Osteoblast (primary cell): ENCODE results near the gene NUF2. TPM values are rescaled to one million over a fixed set of nuclear protein-coding genes. Genes with fewer than 3 reads are reported as not detected.
"Not testable (repeated sequence)": the region's sequence is repeated elsewhere in the genome, so short reads cannot be mapped to it uniquely, and the experiment has no call there.

ENCODE experiments used
- DNase-seq: peaks from one replicate; pipeline ENCODE4 v3.0.0; 2011; ENCODE audit warnings: low spot score, mixed read lengths; ENCODE audit not compliant: insufficient read length; ENCODE audit errors: missing footprints
- H2AFZ ChIP-seq: 2 replicates; pipeline ENCODE4 v1.6.0; 2011; ENCODE audit warnings: mild to moderate bottlenecking, low read length
- H3K27ac ChIP-seq: 2 replicates; pipeline ENCODE4 v1.5.1; 2011; ENCODE audit warnings: mild to moderate bottlenecking, low read depth, low read length, moderate library complexity
- H3K27me3 ChIP-seq: 2 replicates; pipeline ENCODE4 v1.6.0; 2012; ENCODE audit warnings: mild to moderate bottlenecking, control low read depth, inconsistent platforms, low read length, moderate library complexity; ENCODE audit not compliant: insufficient read depth
- H3K36me3 ChIP-seq: 2 replicates; pipeline ENCODE4 v1.5.1; 2011; ENCODE audit warnings: mild to moderate bottlenecking, low read length, control low read depth, moderate library complexity; ENCODE audit not compliant: insufficient read depth
- H3K4me1 ChIP-seq: 2 replicates; pipeline ENCODE4 v1.5.1; 2011; ENCODE audit warnings: mild to moderate bottlenecking, low read length, control low read depth, moderate library complexity; ENCODE audit not compliant: insufficient read depth
- H3K4me2 ChIP-seq: 2 replicates; pipeline ENCODE4 v1.6.0; 2011; ENCODE audit warnings: mild to moderate bottlenecking, low read length; ENCODE audit not compliant: insufficient read depth
- H3K4me3 ChIP-seq: fragments of 200-600 bp; sonication (generic); 3 replicates; pipeline ENCODE4 v1.5.1; 2012; ENCODE audit warnings: mild to moderate bottlenecking, low read length, inconsistent platforms; ENCODE audit not compliant: insufficient read depth
- H3K79me2 ChIP-seq: 2 replicates; pipeline ENCODE4 v1.6.0; 2012; ENCODE audit warnings: mild to moderate bottlenecking, low read length, control low read depth, inconsistent platforms; ENCODE audit not compliant: insufficient read depth
- H3K9me3 ChIP-seq: 2 replicates; pipeline ENCODE4 v1.5.1; 2011; ENCODE audit warnings: low read depth, low read length, control low read depth
- H4K20me1 ChIP-seq: 2 replicates; pipeline ENCODE4 v1.6.0; 2012; ENCODE audit warnings: mild to moderate bottlenecking, low read length, control low read depth; ENCODE audit not compliant: insufficient read depth
- total RNA-seq: library from RNA; depleted of rRNA; stranded (reverse); fragments of >200 nt; gene quantifications from 2 replicates; pipeline ENCODE4 v1.2.3, GENCODE V29; 2012
- TF ChIP-seq, protein P1 (sequence below): IDR thresholded peaks from 2 replicates; pipeline ENCODE4 v1.5.1; 2011; ENCODE audit warnings: mild to moderate bottlenecking, low read depth, low read length, moderate library complexity; ENCODE audit errors: extremely low read depth

Gene NUF2
- total RNA-seq, 1 donor = 1.8 TPM

DNA sequence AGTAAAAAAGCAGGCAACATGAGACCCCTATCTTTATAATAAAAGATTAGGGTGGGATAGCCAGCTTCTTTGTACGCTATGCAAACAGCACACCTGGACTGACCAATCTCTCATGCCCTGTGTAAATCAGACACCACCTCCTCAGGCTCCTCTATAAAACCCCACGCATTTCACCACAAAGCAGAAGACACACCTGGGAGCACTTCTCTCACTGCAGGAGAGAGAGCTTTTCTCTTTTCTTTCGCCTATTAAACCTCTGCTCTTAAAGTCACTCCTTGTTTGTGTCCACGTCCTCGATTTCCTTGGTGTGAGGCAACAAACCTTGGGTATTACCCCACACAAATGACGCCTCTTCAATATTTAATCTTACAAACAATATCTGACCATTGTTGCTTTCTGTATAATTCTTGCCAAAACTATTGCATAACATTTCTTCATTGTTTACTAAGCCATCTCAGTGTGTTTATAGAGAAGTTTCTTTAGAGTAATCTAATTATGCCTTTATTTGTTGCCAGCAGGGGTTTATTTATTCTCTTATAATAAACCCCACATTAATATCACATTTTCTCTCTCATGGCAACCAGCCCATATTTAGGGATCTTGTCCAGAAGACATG, 31.6 kb upstream of the NUF2 start:
- DNase-seq = no peak
- no peaks in the 10 kb centered on the region for H3K9me3 ChIP-seq

DNA sequence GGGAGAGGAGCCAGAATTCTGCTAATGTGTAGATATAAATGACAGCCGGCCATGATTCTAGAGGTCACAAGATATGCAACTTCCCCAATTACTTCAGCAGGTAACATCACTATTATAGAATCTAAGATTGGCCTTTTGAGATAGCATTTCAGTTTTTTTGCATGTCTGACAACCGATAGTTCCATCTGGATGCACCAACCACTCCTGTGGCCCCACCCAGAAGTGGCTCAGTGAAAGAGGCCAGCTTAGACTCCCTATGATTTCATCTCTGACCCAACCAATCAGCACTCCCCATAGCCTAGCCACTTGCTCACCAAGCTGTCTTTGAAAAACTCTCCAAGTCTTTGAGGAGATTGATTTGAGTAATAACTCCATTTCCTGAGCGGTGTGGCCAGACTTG, 30.3 kb upstream of the NUF2 start:
- Histone ChIP-seq H3K27me3 (no peaks in the 10 kb centered on the region), H3K36me3 (no peaks in the 10 kb centered on the region), H3K79me2 (no peaks in the 10 kb centered on the region), H2AFZ (no peak overlapping the region), H3K4me3 (no peak overlapping the region), H4K20me1 (no peaks in the 10 kb centered on the region), H3K9me3 (no peaks in the 10 kb centered on the region), H3K4me1 (no peaks in the 10 kb centered on the region), H3K27ac (no peak overlapping the region), H3K4me2 (no peak overlapping the region)
- TF ChIP-seq, protein P1, sequence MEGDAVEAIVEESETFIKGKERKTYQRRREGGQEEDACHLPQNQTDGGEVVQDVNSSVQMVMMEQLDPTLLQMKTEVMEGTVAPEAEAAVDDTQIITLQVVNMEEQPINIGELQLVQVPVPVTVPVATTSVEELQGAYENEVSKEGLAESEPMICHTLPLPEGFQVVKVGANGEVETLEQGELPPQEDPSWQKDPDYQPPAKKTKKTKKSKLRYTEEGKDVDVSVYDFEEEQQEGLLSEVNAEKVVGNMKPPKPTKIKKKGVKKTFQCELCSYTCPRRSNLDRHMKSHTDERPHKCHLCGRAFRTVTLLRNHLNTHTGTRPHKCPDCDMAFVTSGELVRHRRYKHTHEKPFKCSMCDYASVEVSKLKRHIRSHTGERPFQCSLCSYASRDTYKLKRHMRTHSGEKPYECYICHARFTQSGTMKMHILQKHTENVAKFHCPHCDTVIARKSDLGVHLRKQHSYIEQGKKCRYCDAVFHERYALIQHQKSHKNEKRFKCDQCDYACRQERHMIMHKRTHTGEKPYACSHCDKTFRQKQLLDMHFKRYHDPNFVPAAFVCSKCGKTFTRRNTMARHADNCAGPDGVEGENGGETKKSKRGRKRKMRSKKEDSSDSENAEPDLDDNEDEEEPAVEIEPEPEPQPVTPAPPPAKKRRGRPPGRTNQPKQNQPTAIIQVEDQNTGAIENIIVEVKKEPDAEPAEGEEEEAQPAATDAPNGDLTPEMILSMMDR = no peak
- DNase-seq = no peak

More for the DNA sequence above, 31.6 kb upstream of the NUF2 start:
- Histone ChIP-seq H2AFZ (no peak overlapping the region), H3K27me3 (no peaks in the 10 kb centered on the region), H3K27ac (no peak overlapping the region), H3K4me3 (no peak overlapping the region), H3K4me1 (no peaks in the 10 kb centered on the region), H4K20me1 (no peaks in the 10 kb centered on the region), H3K36me3 (no peaks in the 10 kb centered on the region), H3K79me2 (no peaks in the 10 kb centered on the region), H3K4me2 (no peak overlapping the region)
- TF ChIP-seq, protein P1 = no peak

DNA sequence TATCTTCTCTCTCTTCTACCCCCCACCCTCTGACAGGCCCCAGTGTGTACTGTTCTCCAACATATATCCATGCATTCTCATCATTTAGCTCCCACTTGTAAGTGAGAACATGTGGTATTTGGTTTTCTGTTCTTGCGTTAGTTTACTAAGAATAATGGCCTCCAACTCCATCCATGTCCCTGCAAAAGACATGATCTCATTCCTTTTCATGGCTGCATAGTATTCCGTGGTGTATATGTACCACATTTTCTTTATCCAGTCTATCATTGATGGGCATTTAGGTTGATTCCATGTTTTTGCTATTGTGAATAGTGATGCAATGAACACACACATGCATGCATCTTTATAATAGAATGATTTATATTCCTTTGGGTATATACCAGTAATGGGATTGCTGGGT, 29.6 kb upstream of the NUF2 start:
- not testable (repeated sequence) for DNase-seq, H3K4me1 ChIP-seq, H2AFZ ChIP-seq, H3K9me3 ChIP-seq, H3K4me2 ChIP-seq, H3K36me3 ChIP-seq, H3K27me3 ChIP-seq, H4K20me1 ChIP-seq, H3K79me2 ChIP-seq, H3K27ac ChIP-seq, H3K4me3 ChIP-seq

DNA sequence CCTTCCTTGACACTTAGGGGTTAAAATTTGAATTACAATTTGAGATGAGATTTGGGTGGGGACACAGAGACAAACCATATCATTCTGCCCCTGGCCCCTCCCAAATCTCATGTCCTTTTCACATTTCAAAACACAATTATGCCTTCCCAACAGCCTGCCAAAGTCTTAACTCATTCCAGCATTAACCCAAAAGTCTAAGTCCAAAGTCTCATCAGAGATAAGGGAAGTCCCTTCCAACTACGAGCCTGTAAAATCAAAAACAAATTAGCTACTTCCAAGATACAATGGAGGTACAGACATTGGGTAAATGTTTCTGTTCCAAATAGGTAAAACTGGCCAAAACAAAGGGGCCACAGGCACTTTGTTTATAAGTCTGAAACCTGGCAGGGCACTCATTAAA, 28.3 kb upstream of the NUF2 start:
- not testable (repeated sequence) for H3K79me2 ChIP-seq, H4K20me1 ChIP-seq, H3K27me3 ChIP-seq, H2AFZ ChIP-seq, H3K4me2 ChIP-seq, DNase-seq, H3K9me3 ChIP-seq, H3K36me3 ChIP-seq, H3K4me1 ChIP-seq, H3K27ac ChIP-seq, H3K4me3 ChIP-seq

DNA sequence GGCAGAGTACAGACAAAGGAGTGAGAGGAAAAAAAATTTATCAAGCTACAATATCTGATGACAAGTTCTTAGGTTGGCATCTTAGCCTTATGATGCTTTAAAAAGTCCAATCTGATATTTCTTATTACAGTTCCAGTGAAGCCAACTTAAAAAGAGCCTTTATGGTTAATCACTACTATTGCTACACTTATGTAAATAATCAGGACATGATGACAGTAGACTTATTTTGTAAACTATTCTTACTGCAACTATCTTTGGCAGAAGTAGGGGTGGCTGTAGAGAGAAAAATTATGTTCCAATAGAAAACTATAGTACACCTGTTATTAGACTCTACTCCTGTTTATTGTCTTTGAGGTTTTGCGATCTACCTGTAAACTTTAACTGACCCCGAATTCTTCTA, 25.8 kb upstream of the NUF2 start:
- Histone ChIP-seq H3K9me3 (no peaks in the 10 kb centered on the region), H3K4me2 (no peak overlapping the region), H3K79me2 (no peaks in the 10 kb centered on the region), H3K4me1 (no peaks in the 10 kb centered on the region), H3K4me3 (no peak overlapping the region), H3K27ac (no peak overlapping the region), H2AFZ (no peak overlapping the region), H3K36me3 (no peaks in the 10 kb centered on the region), H4K20me1 (no peaks in the 10 kb centered on the region), H3K27me3 (no peaks in the 10 kb centered on the region)
- DNase-seq = no peak
- TF ChIP-seq, protein P1 = no peak
